NCI-H510A treated with DMSO at 0.1 percent for 48 hours (cell line): Measurements from ENCODE around the gene CDKN2AIP.
A peak's percentile ranks its signal among the peaks of the same experiment; 100 is the strongest.
"Not testable (repeated sequence)": the region's sequence is repeated elsewhere in the genome, so short reads cannot be mapped to it uniquely, and the experiment has no call there.

Experiments used
- DNase-seq: peaks from one replicate; lab custom pipeline; 2025; lab: John Stamatoyannopoulos, UW

Gene CDKN2AIP

GRCh38 chr4:183449193-183449882, 4.9 kb downstream of the CDKN2AIP start:
- DNase-seq = no peak

- no peak for DNase-seq
Observed at GRCh38 chr4:183450108-183450507, 5.7 kb downstream of the CDKN2AIP start.

- DNase-seq = no peak
Observed at GRCh38 chr4:183455431-183456195, 11.2 kb downstream of the CDKN2AIP start.

- DNase-seq = no peak
Observed at GRCh38 chr4:183458005-183458404, 13.6 kb downstream of the CDKN2AIP start.

GRCh38 chr4:183463903-183464619, 19.6 kb downstream of the CDKN2AIP start:
- not testable (repeated sequence) for DNase-seq

- DNase-seq = not testable (repeated sequence)
Observed at GRCh38 chr4:183465879-183466278, 21.4 kb downstream of the CDKN2AIP start.

- DNase-seq = no peak
Observed at GRCh38 chr4:183467246-183467645, 22.8 kb downstream of the CDKN2AIP start.

- no peak for DNase-seq
Observed at GRCh38 chr4:183468210-183469095, 24.0 kb downstream of the CDKN2AIP start.

GRCh38 chr4:183469285-183469684, 24.8 kb downstream of the CDKN2AIP start:
- DNase-seq = no peak

GRCh38 chr4:183469936-183470335, 25.5 kb downstream of the CDKN2AIP start:
- DNase-seq = no peak

GRCh38 chr4:183470821-183471220, 26.4 kb downstream of the CDKN2AIP start:
- no peak for DNase-seq

- DNase-seq = peak; percentile 59
Observed at GRCh38 chr4:183471946-183472708, 27.7 kb downstream of the CDKN2AIP start.

GRCh38 chr4:183478123-183478522, 33.7 kb downstream of the CDKN2AIP start:
- no peak for DNase-seq

GRCh38 chr4:183478926-183479325, 34.5 kb downstream of the CDKN2AIP start:
- no peak for DNase-seq

GRCh38 chr4:183482515-183483095, 38.2 kb downstream of the CDKN2AIP start:
- not testable (repeated sequence) for DNase-seq

- no peak for DNase-seq
Observed at GRCh38 chr4:183483997-183484396, 39.6 kb downstream of the CDKN2AIP start.

GRCh38 chr4:183485411-183486160, 41.1 kb downstream of the CDKN2AIP start:
- DNase-seq = no peak

- DNase-seq = no peak
Observed at GRCh38 chr4:183492791-183493222, 48.4 kb downstream of the CDKN2AIP start.

GRCh38 chr4:183493246-183493645, 48.8 kb downstream of the CDKN2AIP start:
- no peak for DNase-seq

GRCh38 chr4:183495184-183495583, 50.7 kb downstream of the CDKN2AIP start:
- DNase-seq = no peak
